Neural cell (in vitro differentiated cells): ENCODE results near the gene HACD2. TPM values are rescaled to one million over a fixed set of nuclear protein-coding genes. Genes with fewer than 3 reads are reported as not detected.

Experiments used
- H2AFZ ChIP-seq: fragments of 200-600, 300-800 bp; sonication (generic), shearing (Covaris generic); 2 replicates; pipeline ENCODE4 v1.6.0; 2014; ENCODE audit warnings: low read depth, mild to moderate bottlenecking, antibody characterized with exemption, low read length, moderate library complexity
- H3F3A ChIP-seq: fragments of 200-600 bp; shearing (Covaris generic); 2 replicates; pipeline ENCODE4 v1.6.1; 2016; ENCODE audit warnings: mild to moderate bottlenecking, moderate library complexity, mixed read lengths, antibody characterized with exemption, low read length; ENCODE audit not compliant: insufficient read depth, poor library complexity, severe bottlenecking
- H3K27ac ChIP-seq: fragments of 200-600, 300-800 bp; sonication (generic), shearing (Covaris generic); 2 replicates; pipeline ENCODE4 v1.5.1; 2014; ENCODE audit warnings: mild to moderate bottlenecking, low read length, moderate library complexity
- H3K27me3 ChIP-seq: fragments of 300-800, 200-600 bp; sonication (generic), shearing (Covaris generic); 2 replicates; pipeline ENCODE4 v1.6.0; 2014; ENCODE audit warnings: mild to moderate bottlenecking, low read depth, low read length, moderate library complexity; ENCODE audit not compliant: insufficient read depth
- H3K36me3 ChIP-seq: fragments of 300-800, 200-600 bp; sonication (generic), shearing (Covaris generic); 2 replicates; pipeline ENCODE4 v1.5.1; 2014; ENCODE audit warnings: mild to moderate bottlenecking, antibody characterized with exemption, low read length, moderate library complexity; ENCODE audit not compliant: insufficient read depth
- H3K4me2 ChIP-seq: fragments of 300-800, 200-600 bp; sonication (generic), shearing (Covaris generic); 2 replicates; pipeline ENCODE4 v1.6.0; 2014; ENCODE audit warnings: mild to moderate bottlenecking, low read length
- H3K4me3 ChIP-seq: fragments of 300-800, 200-600 bp; sonication (generic), shearing (Covaris generic); 2 replicates; pipeline ENCODE4 v1.5.1; 2014; ENCODE audit warnings: mild to moderate bottlenecking, low read length, moderate library complexity
- H3K79me2 ChIP-seq: fragments of 200-600 bp; shearing (Covaris generic); replicated peaks from 2 replicates; pipeline ENCODE4 v1.6.0; 2014; ENCODE audit warnings: mild to moderate bottlenecking, low read length, moderate library complexity; ENCODE audit not compliant: insufficient read depth
- H3K9ac ChIP-seq: fragments of 300-800, 200-600 bp; sonication (generic), shearing (Covaris generic); 2 replicates; pipeline ENCODE4 v1.6.1; 2016; ENCODE audit warnings: mild to moderate bottlenecking, low read length, mixed read lengths
- H3K9me2 ChIP-seq: fragments of 200-600 bp; shearing (Covaris generic); 2 replicates; pipeline ENCODE4 v1.6.1; 2016; ENCODE audit warnings: mild to moderate bottlenecking, low read length, mixed read lengths; ENCODE audit not compliant: insufficient read depth
- H3K9me3 ChIP-seq: fragments of 200-600, 300-800 bp; sonication (generic), shearing (Covaris generic); 2 replicates; pipeline ENCODE4 v1.6.1; 2016; ENCODE audit warnings: mild to moderate bottlenecking, mixed run types, low read length, moderate library complexity, mixed read lengths
- H4K20me1 ChIP-seq: fragments of 200-600 bp; shearing (Covaris generic); 2 replicates; pipeline ENCODE4 v1.6.1; 2016; ENCODE audit warnings: mild to moderate bottlenecking, mixed run types; ENCODE audit not compliant: insufficient read depth
- CTCF ChIP-seq: fragments of 450-650 bp; IDR thresholded peaks from 2 replicates; pipeline ENCODE4 v1.5.1; 2014; ENCODE audit warnings: antibody characterized with exemption, mild to moderate bottlenecking, moderate library complexity; ENCODE audit not compliant: poor library complexity, severe bottlenecking
- EP300 ChIP-seq: fragments of 450-650 bp; conservative IDR thresholded peaks from 2 replicates; pipeline ENCODE4 v1.6.1; 2014; ENCODE audit warnings: antibody characterized with exemption, mild to moderate bottlenecking, moderate library complexity; ENCODE audit not compliant: poor library complexity, severe bottlenecking
- EZH2 ChIP-seq: fragments of 200-600, 300-800 bp; shearing (Covaris generic), sonication (generic); IDR thresholded peaks from 2 replicates; pipeline ENCODE4 v1.6.1; 2014; ENCODE audit warnings: antibody characterized with exemption, low read length, borderline replicate concordance, mild to moderate bottlenecking; ENCODE audit not compliant: insufficient read depth, poor library complexity, severe bottlenecking
- MXI1 ChIP-seq: fragments of 450-650 bp; conservative IDR thresholded peaks from 2 replicates; pipeline ENCODE4 v1.6.1; 2014; ENCODE audit warnings: antibody characterized with exemption, mild to moderate bottlenecking; ENCODE audit not compliant: poor library complexity, severe bottlenecking
- POLR2AphosphoS5 ChIP-seq: IDR thresholded peaks from 2 replicates; pipeline ENCODE4 v1.6.1; 2012
- RAD21 ChIP-seq: fragments of 450-650 bp; conservative IDR thresholded peaks from 2 replicates; pipeline ENCODE4 v1.6.1; 2014; ENCODE audit warnings: antibody characterized with exemption, mild to moderate bottlenecking, moderate library complexity
- REST ChIP-seq: IDR thresholded peaks from 2 replicates; pipeline ENCODE4 v1.6.1; 2012; ENCODE audit warnings: borderline replicate concordance
- SMC3 ChIP-seq: fragments of 450-650 bp; conservative IDR thresholded peaks from 2 replicates; pipeline ENCODE4 v1.6.1; 2014; ENCODE audit warnings: antibody characterized with exemption, mild to moderate bottlenecking, moderate library complexity; ENCODE audit not compliant: poor library complexity
- TAF1 ChIP-seq: IDR thresholded peaks from 2 replicates; pipeline ENCODE4 v1.6.1; 2012; ENCODE audit warnings: low read depth
- polyA plus RNA-seq: library from polyadenylated mRNA; depleted of rRNA; stranded (reverse); fragments of >200 nt; gene quantifications from 2 replicates; pipeline ENCODE4 v1.2.3, GENCODE V29; 2014

The HACD2 gene
- polyA plus RNA-seq, 1 donor from 2014 or later = 28.0 TPM

DNA sequence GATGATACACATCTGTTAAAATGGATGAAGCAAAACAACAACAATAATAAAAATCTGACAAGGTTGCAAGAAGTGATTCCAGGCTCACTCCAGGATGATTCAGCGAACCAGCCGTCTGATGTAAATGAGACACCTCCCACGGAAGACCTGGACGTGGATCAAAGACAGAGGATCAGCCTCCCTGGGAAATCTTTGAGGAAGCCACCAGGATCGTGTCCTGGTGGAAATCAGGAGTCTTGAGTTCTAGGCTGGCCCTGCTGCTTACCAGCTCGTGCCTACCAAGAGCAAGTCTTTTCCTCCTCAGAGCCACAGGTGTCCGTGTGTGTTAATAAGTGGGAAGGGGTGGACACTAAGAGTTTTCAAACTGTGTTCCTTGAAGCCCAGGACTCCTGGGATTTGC lies 120.6 kb downstream of the HACD2 start:
- Histone ChIP-seq H3K36me3 (no peaks in the 10 kb centered on the region), H3K27me3 (no peaks in the 10 kb centered on the region), H3K9ac (no peak overlapping the region), H2AFZ (no peak overlapping the region), H3F3A (no peaks in the 10 kb centered on the region), H3K4me3 (no peak overlapping the region), H3K9me2 (no peaks in the 10 kb centered on the region), H3K27ac (no peak overlapping the region), H4K20me1 (no peaks in the 10 kb centered on the region), H3K9me3 (no peaks in the 10 kb centered on the region), H3K4me2 (no peak overlapping the region), H3K79me2 (no peaks in the 10 kb centered on the region)
- TF ChIP-seq SMC3 = no peak
- no peak for TF ChIP-seq POLR2AphosphoS5

DNA sequence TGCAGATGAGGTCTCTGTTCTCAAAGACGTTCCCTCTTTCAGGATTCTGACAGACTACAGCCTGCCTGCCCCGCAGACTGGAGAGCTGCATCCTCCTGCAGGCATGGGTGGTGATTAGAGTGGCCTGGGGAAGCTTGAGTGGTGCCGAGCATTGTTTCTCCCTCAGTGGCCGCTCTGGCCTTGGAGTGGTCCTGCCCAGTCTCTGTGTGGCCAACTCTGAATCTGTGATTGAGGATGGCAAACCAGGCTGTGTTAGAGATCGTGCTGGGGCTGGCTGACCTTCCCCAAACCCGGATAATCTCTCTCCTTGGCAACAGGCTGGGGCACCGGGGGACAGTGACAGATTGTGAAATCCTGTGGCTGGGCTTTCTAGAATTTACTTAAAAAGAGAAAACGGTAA lies 125.0 kb downstream of the HACD2 start:
- TF ChIP-seq EZH2 (no peak), CTCF (no peak), POLR2AphosphoS5 (no peak), TAF1 (no peak), SMC3 (no peak), MXI1 (no peak), EP300 (no peak), RAD21 (no peak), REST (no peak)
- Histone ChIP-seq H3K9me3 (no peaks in the 10 kb centered on the region), H3K4me2 (no peak overlapping the region), H3K9ac (no peak overlapping the region), H3F3A (no peaks in the 10 kb centered on the region), H4K20me1 (no peaks in the 10 kb centered on the region), H3K79me2 (no peaks in the 10 kb centered on the region), H3K36me3 (no peaks in the 10 kb centered on the region), H3K27me3 (no peaks in the 10 kb centered on the region), H3K9me2 (no peaks in the 10 kb centered on the region), H3K27ac (no peak overlapping the region), H2AFZ (no peak overlapping the region), H3K4me3 (no peak overlapping the region)

GRCh38 chr3:123458255-123458654 lies 126.6 kb downstream of the HACD2 start:
- H3K9me3 ChIP-seq = no peaks in the 10 kb centered on the region
- no peak for TF ChIP-seq RAD21
- no peak for TF ChIP-seq REST
- no peak for TF ChIP-seq CTCF
- no peak for TF ChIP-seq EP300
- TF ChIP-seq MXI1 = no peak
- no peak for TF ChIP-seq EZH2
- H3K4me2 ChIP-seq = no peak overlapping the region

More at GRCh38 chr3:123458255-123458654, 126.6 kb downstream of the HACD2 start:
- H3K9ac ChIP-seq = no peak overlapping the region
- no peaks in the 10 kb centered on the region for H3F3A ChIP-seq
- H3K79me2 ChIP-seq = no peaks in the 10 kb centered on the region
- H3K9me2 ChIP-seq = no peaks in the 10 kb centered on the region
- no peak overlapping the region for H2AFZ ChIP-seq
- H4K20me1 ChIP-seq = no peaks in the 10 kb centered on the region
- H3K36me3 ChIP-seq = no peaks in the 10 kb centered on the region
- no peak overlapping the region for H3K27ac ChIP-seq
- H3K4me3 ChIP-seq = no peak overlapping the region
- no peaks in the 10 kb centered on the region for H3K27me3 ChIP-seq
